DOHH2 (cell line): ENCODE measurements around the gene TMX2.
A peak's percentile ranks its signal among the peaks of the same experiment; 100 is the strongest.

Source experiments
- H3F3A ChIP-seq: fragments of 200-600 bp; sonication (generic), shearing (Covaris generic); 2 replicates; pipeline ENCODE4 v1.6.0; 2016; ENCODE audit warnings: antibody characterized with exemption, mild to moderate bottlenecking; ENCODE audit not compliant: control insufficient read depth, insufficient read depth
- H3K27ac ChIP-seq: fragments of 200-600 bp; sonication (generic); 2 replicates; pipeline ENCODE4 v1.5.1; 2014; ENCODE audit warnings: low read depth, mild to moderate bottlenecking, low read length, moderate library complexity
- H3K27me3 ChIP-seq: fragments of 200-600 bp; sonication (generic); 2 replicates; pipeline ENCODE4 v1.6.1; 2014; ENCODE audit warnings: mild to moderate bottlenecking, low read length, mixed read lengths; ENCODE audit not compliant: control insufficient read depth
- H3K36me3 ChIP-seq: fragments of 200-600 bp; sonication (generic); 2 replicates; pipeline ENCODE4 v1.6.1; 2014; ENCODE audit warnings: mild to moderate bottlenecking, low read length, moderate library complexity, mixed read lengths; ENCODE audit not compliant: control insufficient read depth
- H3K4me1 ChIP-seq: fragments of 200-600 bp; sonication (generic); 2 replicates; pipeline ENCODE4 v1.6.1; 2014; ENCODE audit warnings: mild to moderate bottlenecking, low read length, mixed read lengths; ENCODE audit not compliant: control insufficient read depth
- H3K4me2 ChIP-seq: fragments of 200-600 bp; sonication (generic); 2 replicates; pipeline ENCODE4 v1.6.0; 2014; ENCODE audit warnings: mild to moderate bottlenecking, low read length, moderate library complexity
- H3K4me3 ChIP-seq: fragments of 200-600 bp; sonication (generic); 2 replicates; pipeline ENCODE4 v1.5.1; 2014; ENCODE audit warnings: mild to moderate bottlenecking, low read length, mixed read lengths
- H3K79me2 ChIP-seq: fragments of 200-600 bp; sonication (generic); 2 replicates; pipeline ENCODE4 v1.6.1; 2014; ENCODE audit warnings: mild to moderate bottlenecking, low read length, mixed read lengths; ENCODE audit not compliant: control insufficient read depth
- H3K9me2 ChIP-seq: fragments of 200-600 bp; sonication (generic); replicated peaks from 2 replicates; pipeline ENCODE4 v1.6.1; 2014; ENCODE audit warnings: mild to moderate bottlenecking, low read length, mixed read lengths; ENCODE audit not compliant: control insufficient read depth
- H3K9me3 ChIP-seq: fragments of 200-600 bp; sonication (generic); 2 replicates; pipeline ENCODE4 v1.6.1; 2014; ENCODE audit warnings: antibody characterized with exemption, low read length, mixed read lengths; ENCODE audit not compliant: control insufficient read depth, insufficient read depth
- H4K20me1 ChIP-seq: fragments of 200-600 bp; sonication (generic); 2 replicates; pipeline ENCODE4 v1.6.0; 2014; ENCODE audit warnings: low read depth, mild to moderate bottlenecking, antibody characterized with exemption, low read length, moderate library complexity; ENCODE audit not compliant: control insufficient read depth, insufficient read depth
- CTCF ChIP-seq: fragments of 200-600 bp; sonication (generic); IDR thresholded peaks from one replicate; pipeline ENCODE4 v1.5.1; 2014; ENCODE audit warnings: antibody characterized with exemption, mild to moderate bottlenecking, low read depth, low read length; ENCODE audit not compliant: poor library complexity, severe bottlenecking
- EZH2phosphoT487 ChIP-seq: fragments of 200-600 bp; sonication (generic); IDR thresholded peaks from 2 replicates; pipeline ENCODE4 v1.6.1; 2017; ENCODE audit warnings: borderline replicate concordance, mild to moderate bottlenecking, antibody characterized with exemption, low read length, moderate library complexity, mixed read lengths

Gene TMX2

GRCh38 chr11:57751176-57751575 is 38.8 kb downstream of the TMX2 start:
- H3K27me3 ChIP-seq = no peaks in the 10 kb centered on the region
- H3K27ac ChIP-seq = no peak overlapping the region

GRCh38 chr11:57751676-57752253 is 39.4 kb downstream of the TMX2 start, which contains the start of gene BTBD18:
TSS of gene BTBD18 (minus strand) at chr11:57751819. CDS start at chr11:57751188, 631 bp downstream.
- Histone ChIP-seq H3K27me3 (no peaks in the 10 kb centered on the region), H3K36me3 (0 out of 2 replicates have a peak, but pooled peaks cover 4% of the 10 kb centered on the region), H3K79me2 (no peaks in the 10 kb centered on the region), H3K9me3 (no peaks in the 10 kb centered on the region), H3K4me3 (no peak within 1 kb of the TSS), H4K20me1 (no peaks in the 10 kb centered on the region), H3K27ac (no peak within 1 kb of the TSS), H3K9me2 (no peaks in the 10 kb centered on the region), H3K4me1 (no peaks in the 10 kb centered on the region), H3F3A (peaks cover 14% of the 10 kb centered on the region), H3K4me2 (no peak within 1 kb of the TSS)
- TF ChIP-seq CTCF (peak; percentile 55), EZH2phosphoT487 (no peak)

More at GRCh38 chr11:57751176-57751575, 38.8 kb downstream of the TMX2 start:
- Histone ChIP-seq H3F3A (peaks cover 14% of the 10 kb centered on the region), H3K4me3 (no peak overlapping the region), H3K9me2 (no peaks in the 10 kb centered on the region), H4K20me1 (no peaks in the 10 kb centered on the region), H3K79me2 (no peaks in the 10 kb centered on the region), H3K4me2 (no peak overlapping the region), H3K36me3 (0 out of 2 replicates have a peak, but pooled peaks cover 4% of the 10 kb centered on the region), H3K9me3 (no peaks in the 10 kb centered on the region), H3K4me1 (no peaks in the 10 kb centered on the region)
- no peak for TF ChIP-seq EZH2phosphoT487
- TF ChIP-seq CTCF = no peak

- peaks cover 13% of the 10 kb centered on the region for H3F3A ChIP-seq
- H3K79me2 ChIP-seq = no peaks in the 10 kb centered on the region
- H3K9me2 ChIP-seq = no peaks in the 10 kb centered on the region
- no peak overlapping the region for H3K27ac ChIP-seq
- no peaks in the 10 kb centered on the region for H3K9me3 ChIP-seq
- H3K4me2 ChIP-seq = no peak overlapping the region
- H4K20me1 ChIP-seq = no peaks in the 10 kb centered on the region
- TF ChIP-seq EZH2phosphoT487 (no peak), CTCF (no peak)
- H3K36me3 ChIP-seq = no peaks in the 10 kb centered on the region
- H3K4me1 ChIP-seq = no peaks in the 10 kb centered on the region
- H3K27me3 ChIP-seq = no peaks in the 10 kb centered on the region
- H3K4me3 ChIP-seq = no peak overlapping the region
Observed at GRCh38 chr11:57752954-57753353, 40.6 kb downstream of the TMX2 start.
